ENCODE measurements around the gene CAMKMT. TPM values are rescaled to one million over a fixed set of nuclear protein-coding genes. Genes with fewer than 3 reads are reported as not detected.
"Not testable (repeated sequence)": the region's sequence is repeated elsewhere in the genome, so short reads cannot be mapped to it uniquely, and the experiment has no call there.

The CAMKMT gene
- total RNA-seq, 1 experiment from 2014 or later = 6.2 TPM

GRCh38 chr2:44560941-44561340, 199.2 kb downstream of the CAMKMT start:
- DNase-seq (ENCODE audit: low read depth) = no peak
- in situ Hi-C loops (cut with HindIII; ENCODE audit: low pct_unique_long_range_greater_than_20kb, low sequenced_read_pairs) = no loop called here

GRCh38 chr2:44562737-44563136, 201.0 kb downstream of the CAMKMT start:
- in situ Hi-C loops (cut with HindIII; ENCODE audit: low pct_unique_long_range_greater_than_20kb, low sequenced_read_pairs) = no loop called here
- DNase-seq (ENCODE audit: low read depth) = no peak

- in situ Hi-C loops (cut with HindIII; ENCODE audit: low pct_unique_long_range_greater_than_20kb, low sequenced_read_pairs) = no loop called here
- no peak for DNase-seq (ENCODE audit: low read depth)
Observed at GRCh38 chr2:44564752-44565151, 203.0 kb downstream of the CAMKMT start.

- no peak for DNase-seq (ENCODE audit: low read depth)
- in situ Hi-C loops (cut with HindIII; ENCODE audit: low pct_unique_long_range_greater_than_20kb, low sequenced_read_pairs) = no loop called here
Observed at GRCh38 chr2:44566059-44566458, 204.3 kb downstream of the CAMKMT start.

GRCh38 chr2:44569491-44569890, 207.7 kb downstream of the CAMKMT start:
- no peak for DNase-seq (ENCODE audit: low read depth)
- in situ Hi-C loops (cut with HindIII; ENCODE audit: low pct_unique_long_range_greater_than_20kb, low sequenced_read_pairs) = no loop called here

GRCh38 chr2:44570271-44570670, 208.5 kb downstream of the CAMKMT start:
- no peak for DNase-seq (ENCODE audit: low read depth)
- in situ Hi-C loops (cut with HindIII; ENCODE audit: low pct_unique_long_range_greater_than_20kb, low sequenced_read_pairs) = no loop called here

- in situ Hi-C loops (cut with HindIII; ENCODE audit: low pct_unique_long_range_greater_than_20kb, low sequenced_read_pairs) = no loop called here
- DNase-seq (ENCODE audit: low read depth) = no peak
Observed at GRCh38 chr2:44570777-44571176, 209.0 kb downstream of the CAMKMT start.

GRCh38 chr2:44572196-44572900, 210.6 kb downstream of the CAMKMT start:
- no peak for DNase-seq (ENCODE audit: low read depth)

GRCh38 chr2:44573996-44574395, 212.2 kb downstream of the CAMKMT start:
- no peak for DNase-seq (ENCODE audit: low read depth)
- in situ Hi-C loops (cut with HindIII; ENCODE audit: low pct_unique_long_range_greater_than_20kb, low sequenced_read_pairs) = no loop called here

More at GRCh38 chr2:44572196-44572900, 210.6 kb downstream of the CAMKMT start:
- in situ Hi-C loops (cut with HindIII; ENCODE audit: low pct_unique_long_range_greater_than_20kb, low sequenced_read_pairs) = no loop called here

- no peak for DNase-seq (ENCODE audit: low read depth)
- in situ Hi-C loops (cut with HindIII; ENCODE audit: low pct_unique_long_range_greater_than_20kb, low sequenced_read_pairs) = no loop called here
Observed at GRCh38 chr2:44578471-44579093, 216.8 kb downstream of the CAMKMT start.

GRCh38 chr2:44579115-44579836, 217.5 kb downstream of the CAMKMT start:
- in situ Hi-C loops (cut with HindIII; ENCODE audit: low pct_unique_long_range_greater_than_20kb, low sequenced_read_pairs) = no loop called here
- DNase-seq (ENCODE audit: low read depth) = no peak

- no peak for DNase-seq (ENCODE audit: low read depth)
Observed at GRCh38 chr2:44579837-44580230, 218.1 kb downstream of the CAMKMT start.

GRCh38 chr2:44580875-44581515, 219.2 kb downstream of the CAMKMT start:
- DNase-seq (ENCODE audit: low read depth) = no peak
- in situ Hi-C loops (cut with HindIII; ENCODE audit: low pct_unique_long_range_greater_than_20kb, low sequenced_read_pairs) = no loop called here

More at GRCh38 chr2:44579837-44580230, 218.1 kb downstream of the CAMKMT start:
- in situ Hi-C loops (cut with HindIII; ENCODE audit: low pct_unique_long_range_greater_than_20kb, low sequenced_read_pairs) = no loop called here

GRCh38 chr2:44582363-44583008, 220.7 kb downstream of the CAMKMT start:
- in situ Hi-C loops (cut with HindIII; ENCODE audit: low pct_unique_long_range_greater_than_20kb, low sequenced_read_pairs) = no loop called here
- no peak for DNase-seq (ENCODE audit: low read depth)

GRCh38 chr2:44595615-44596014, 233.9 kb downstream of the CAMKMT start:
- DNase-seq (ENCODE audit: low read depth); in situ Hi-C loops (cut with HindIII; ENCODE audit: low pct_unique_long_range_greater_than_20kb, low sequenced_read_pairs): not testable (repeated sequence)

- no peak for DNase-seq (ENCODE audit: low read depth)
- in situ Hi-C loops (cut with HindIII; ENCODE audit: low pct_unique_long_range_greater_than_20kb, low sequenced_read_pairs) = no loop called here
Observed at GRCh38 chr2:44596537-44597320, 235.0 kb downstream of the CAMKMT start.

- in situ Hi-C loops (cut with HindIII; ENCODE audit: low pct_unique_long_range_greater_than_20kb, low sequenced_read_pairs) = no loop called here
- DNase-seq (ENCODE audit: low read depth) = no peak
Observed at GRCh38 chr2:44598330-44599119, 236.8 kb downstream of the CAMKMT start.

Measured in Caki2 (cell line).